Measurements from ENCODE around the gene UBN1. TPM values are rescaled to one million over a fixed set of nuclear protein-coding genes. Genes with fewer than 3 reads are reported as not detected.

UBN1 gene
- total RNA-seq, 1 experiment from 2014 or later: 21.4 TPM

GRCh38 chr16:4897328-4897727 is 50.0 kb downstream of the UBN1 start:
- H3K4me3 ChIP-seq (ENCODE audit: low read length): no peak overlapping the region
- no peaks in the 10 kb centered on the region for H3F3A ChIP-seq (ENCODE audit: low read length, unreplicated experiment)
- H3K9ac ChIP-seq (ENCODE audit: low read length): no peak overlapping the region
- TF ChIP-seq CTCF (conservative IDR thresholded peaks at IDR 0.05; ENCODE audit: low read depth, low read length) (no peak), EZH2 (IDR thresholded peaks at IDR 0.05; ENCODE audit: low read length, unreplicated experiment) (no peak), EZH2phosphoT487 (IDR thresholded peaks at IDR 0.05; ENCODE audit: borderline replicate concordance, low read length) (no peak)
- no peaks in the 10 kb centered on the region for H3K9me3 ChIP-seq (ENCODE audit: low read length)
- H4K20me1 ChIP-seq (ENCODE audit: low read length): no peaks in the 10 kb centered on the region
- POLR2A ChIA-PET (ENCODE audit: unreplicated experiment): no interaction called here
- no peak overlapping the region for H3K27ac ChIP-seq (ENCODE audit: low read length)
- no peak overlapping the region for H3K4me2 ChIP-seq (ENCODE audit: low read length)
- DNase-seq: no peak
- no peaks in the 10 kb centered on the region for H3K79me2 ChIP-seq (ENCODE audit: low read length)
- ATAC-seq: no peak
- H2AFZ ChIP-seq (ENCODE audit: low read length): no peak overlapping the region
- no peaks in the 10 kb centered on the region for H3K36me3 ChIP-seq (ENCODE audit: low read depth, low read length)
- H3K9me2 ChIP-seq (replicated peaks; ENCODE audit: low read length): no peaks in the 10 kb centered on the region
- intact Hi-C loops (cut with micrococcal nuclease): no loop called here
- CTCF ChIA-PET: no interaction called here
- H3K27me3 ChIP-seq (ENCODE audit: low read length): no peaks in the 10 kb centered on the region
- no peaks in the 10 kb centered on the region for H3K4me1 ChIP-seq (ENCODE audit: insufficient read depth, low read length)
- no TSS peak for BruUV-seq (replicated peaks)

- intact Hi-C loops (cut with micrococcal nuclease): no loop called here
- DNase-seq: no peak
Measured at GRCh38 chr16:4898811-4899473, 51.7 kb downstream of the UBN1 start.

More at GRCh38 chr16:4898811-4899473, 51.7 kb downstream of the UBN1 start:
- no peaks in the 10 kb centered on the region for H4K20me1 ChIP-seq (ENCODE audit: low read length)
- no peaks in the 10 kb centered on the region for H3K9me3 ChIP-seq (ENCODE audit: low read length)
- H3K4me1 ChIP-seq (ENCODE audit: insufficient read depth, low read length): no peaks in the 10 kb centered on the region
- no peak overlapping the region for H3K27ac ChIP-seq (ENCODE audit: low read length)
- no peak overlapping the region for H3K4me2 ChIP-seq (ENCODE audit: low read length)
- H2AFZ ChIP-seq (ENCODE audit: low read length): no peak overlapping the region
- H3K36me3 ChIP-seq (ENCODE audit: low read depth, low read length): no peaks in the 10 kb centered on the region
- no peak overlapping the region for H3K9ac ChIP-seq (ENCODE audit: low read length)
- no peaks in the 10 kb centered on the region for H3F3A ChIP-seq (ENCODE audit: low read length, unreplicated experiment)
- POLR2A ChIA-PET (ENCODE audit: unreplicated experiment): no interaction called here
- no peaks in the 10 kb centered on the region for H3K9me2 ChIP-seq (replicated peaks; ENCODE audit: low read length)
- H3K4me3 ChIP-seq (ENCODE audit: low read length): no peak overlapping the region
- H3K79me2 ChIP-seq (ENCODE audit: low read length): no peaks in the 10 kb centered on the region
- H3K27me3 ChIP-seq (ENCODE audit: low read length): no peaks in the 10 kb centered on the region
- CTCF ChIA-PET: no interaction called here
- TF ChIP-seq EZH2 (IDR thresholded peaks at IDR 0.05; ENCODE audit: low read length, unreplicated experiment) (no peak), CTCF (conservative IDR thresholded peaks at IDR 0.05; ENCODE audit: low read depth, low read length) (no peak)
- no TSS peak for BruUV-seq (replicated peaks)
- ATAC-seq: no peak

All from PC-3 (cell line).